ENCODE measurements around the gene SLC35B4.

The SLC35B4 gene

GRCh38 chr7:134316539-134317344 lies at the start of gene SLC35B4:
Gene SLC35B4, minus strand, starts transcription at chr7:134316930. Its CDS starts 179 bp downstream, at chr7:134316751.
- peak; percentile 83 for DNase-seq

GRCh38 chr7:134366481-134366880 lies 49.8 kb upstream of the SLC35B4 start:
- DNase-seq, result no peak

GRCh38 chr7:134365341-134366054 lies 48.8 kb upstream of the SLC35B4 start:
- DNase-seq, result no peak

GRCh38 chr7:134364619-134365037 lies 47.9 kb upstream of the SLC35B4 start:
- DNase-seq, result no peak

GRCh38 chr7:134362587-134363483 lies 46.1 kb upstream of the SLC35B4 start:
- DNase-seq, result no peak

- DNase-seq, result no peak
Observed at GRCh38 chr7:134359787-134360432, 43.2 kb upstream of the SLC35B4 start.

- no peak for DNase-seq
Observed at GRCh38 chr7:134357486-134357885, 40.8 kb upstream of the SLC35B4 start.

- no peak for DNase-seq
Observed at GRCh38 chr7:134356421-134356936, 39.7 kb upstream of the SLC35B4 start.

- no peak for DNase-seq
Observed at GRCh38 chr7:134355927-134356326, 39.2 kb upstream of the SLC35B4 start.

GRCh38 chr7:134355004-134355525 lies 38.3 kb upstream of the SLC35B4 start:
- DNase-seq, result no peak

- DNase-seq, result no peak
Observed at GRCh38 chr7:134353411-134353810, 36.7 kb upstream of the SLC35B4 start.

- DNase-seq, result no peak
Observed at GRCh38 chr7:134351424-134351823, 34.7 kb upstream of the SLC35B4 start.

- no peak for DNase-seq
Observed at GRCh38 chr7:134350709-134351108, 34.0 kb upstream of the SLC35B4 start.

GRCh38 chr7:134347567-134347966 lies 30.8 kb upstream of the SLC35B4 start:
- no peak for DNase-seq

GRCh38 chr7:134343796-134344195 lies 27.1 kb upstream of the SLC35B4 start:
- DNase-seq, result no peak

- no peak for DNase-seq
Observed at GRCh38 chr7:134343136-134343535, 26.4 kb upstream of the SLC35B4 start.

GRCh38 chr7:134339475-134339874 lies 22.7 kb upstream of the SLC35B4 start:
- DNase-seq, result no peak

- no peak for DNase-seq
Observed at GRCh38 chr7:134337980-134338379, 21.2 kb upstream of the SLC35B4 start.

GRCh38 chr7:134334408-134334807 lies 17.7 kb upstream of the SLC35B4 start:
- DNase-seq, result no peak

GRCh38 chr7:134333943-134334342 lies 17.2 kb upstream of the SLC35B4 start:
- DNase-seq, result no peak

- no peak for DNase-seq
Observed at GRCh38 chr7:134332892-134333291, 16.2 kb upstream of the SLC35B4 start.

- no peak for DNase-seq
Observed at GRCh38 chr7:134331393-134331792, 14.7 kb upstream of the SLC35B4 start.

Measured in GOT3 (cell line).